DND-41 (cell line): ENCODE results near the gene AHNAK2.

Experiments
- ATAC-seq: fragments of 200-7000 bp; cut with Tn5 transposase; 3 replicates; pipeline ENCODE4 v1.9.1; 2021; ENCODE audit warnings: low read depth; ENCODE audit not compliant: insufficient read depth
- DNase-seq: peaks from one replicate; pipeline ENCODE4 v3.0.0-alpha.2; 2020
- H2AFZ ChIP-seq: 2 replicates; pipeline ENCODE4 v1.6.0; 2012; ENCODE audit warnings: low read depth, low read length
- H3K27ac ChIP-seq: 2 replicates; pipeline ENCODE4 v1.5.1; 2012; ENCODE audit warnings: low read length, inconsistent platforms
- H3K27me3 ChIP-seq: fragments of 200-600 bp; sonication (generic); 2 replicates; pipeline ENCODE4 v1.6.0; 2012; ENCODE audit warnings: low read length, mild to moderate bottlenecking, inconsistent platforms; ENCODE audit not compliant: insufficient read depth, poor library complexity
- H3K36me3 ChIP-seq: 2 replicates; pipeline ENCODE4 v1.5.1; 2012; ENCODE audit warnings: low read length, inconsistent platforms; ENCODE audit not compliant: insufficient read depth
- H3K4me1 ChIP-seq: 2 replicates; pipeline ENCODE4 v1.5.1; 2012; ENCODE audit warnings: mild to moderate bottlenecking, low read length; ENCODE audit not compliant: insufficient read depth
- H3K4me2 ChIP-seq: 2 replicates; pipeline ENCODE4 v1.6.0; 2012; ENCODE audit warnings: mild to moderate bottlenecking, moderate library complexity, low read length, inconsistent platforms; ENCODE audit not compliant: insufficient read depth
- H3K4me3 ChIP-seq, 2 experiments: fragments of 200-600 bp in 1 of 2; shearing (Covaris generic) in 1 of 2; 2 replicates each; pipeline ENCODE4 v1.5.1; 2012 to 2016; ENCODE audit warnings: inconsistent platforms in 2 of 2, low read length in 2 of 2, mild to moderate bottlenecking in 2 of 2, low read depth in 1 of 2, moderate library complexity in 1 of 2
- H3K79me2 ChIP-seq: 2 replicates; pipeline ENCODE4 v1.6.0; 2012; ENCODE audit warnings: low read length, inconsistent platforms; ENCODE audit not compliant: insufficient read depth
- H3K9ac ChIP-seq: 2 replicates; pipeline ENCODE4 v1.6.0; 2012; ENCODE audit warnings: low read depth, mild to moderate bottlenecking, inconsistent platforms, low read length, moderate library complexity
- H3K9me3 ChIP-seq: 2 replicates; pipeline ENCODE4 v1.5.1; 2012; ENCODE audit warnings: low read length, moderate library complexity, mild to moderate bottlenecking, inconsistent platforms; ENCODE audit not compliant: insufficient read depth, severe bottlenecking
- H4K20me1 ChIP-seq: 2 replicates; pipeline ENCODE4 v1.6.0; 2012; ENCODE audit warnings: low read length; ENCODE audit not compliant: insufficient read depth
- EZH2 ChIP-seq: IDR thresholded peaks from 3 replicates; pipeline ENCODE4 v1.6.1; 2012; ENCODE audit warnings: borderline replicate concordance, low read depth, mild to moderate bottlenecking, moderate library complexity, low read length, inconsistent platforms; ENCODE audit not compliant: severe bottlenecking
- TF ChIP-seq, protein P1 (sequence below): IDR thresholded peaks from 2 replicates; pipeline ENCODE4 v1.5.1; 2012; ENCODE audit warnings: borderline replicate concordance, low read length, moderate library complexity, mild to moderate bottlenecking; ENCODE audit not compliant: poor library complexity, severe bottlenecking; ENCODE audit errors: extremely low read depth

Gene AHNAK2

DNA sequence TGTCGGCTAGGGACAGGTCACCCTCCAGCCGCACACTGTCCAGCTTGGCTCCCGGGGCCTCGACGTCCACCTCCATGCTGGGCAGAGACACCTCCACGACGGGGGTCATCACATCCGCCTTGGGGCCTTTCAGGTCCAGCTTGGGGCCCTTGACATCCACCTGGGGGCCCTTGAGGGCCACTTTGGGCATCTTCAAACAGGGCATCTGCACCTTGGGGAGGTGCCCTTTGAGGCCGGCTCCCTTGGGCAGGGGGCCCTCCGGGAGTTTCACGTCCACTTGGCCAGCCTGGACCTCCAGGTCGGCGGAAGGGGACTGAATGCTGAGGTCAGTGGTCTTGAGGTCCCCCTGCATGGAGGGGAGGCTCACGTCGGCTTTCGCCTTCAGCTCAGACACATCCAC lies 35.6 kb downstream of the AHNAK2 start:
- Histone ChIP-seq H3K4me3 (no peak overlapping the region), H3K27me3 (peaks cover 13% of the 10 kb centered on the region), H3K4me2 (no peak overlapping the region), H3K9me3 (no peaks in the 10 kb centered on the region), H3K9ac (no peak overlapping the region), H2AFZ (no peak overlapping the region), H3K4me1 (no peaks in the 10 kb centered on the region), H3K27ac (no peak overlapping the region), H4K20me1 (no peaks in the 10 kb centered on the region), H3K79me2 (no peaks in the 10 kb centered on the region), H3K36me3 (no peaks in the 10 kb centered on the region)
- DNase-seq (no peak), ATAC-seq (no peak)
- no peak for TF ChIP-seq EZH2
- TF ChIP-seq, protein P1, sequence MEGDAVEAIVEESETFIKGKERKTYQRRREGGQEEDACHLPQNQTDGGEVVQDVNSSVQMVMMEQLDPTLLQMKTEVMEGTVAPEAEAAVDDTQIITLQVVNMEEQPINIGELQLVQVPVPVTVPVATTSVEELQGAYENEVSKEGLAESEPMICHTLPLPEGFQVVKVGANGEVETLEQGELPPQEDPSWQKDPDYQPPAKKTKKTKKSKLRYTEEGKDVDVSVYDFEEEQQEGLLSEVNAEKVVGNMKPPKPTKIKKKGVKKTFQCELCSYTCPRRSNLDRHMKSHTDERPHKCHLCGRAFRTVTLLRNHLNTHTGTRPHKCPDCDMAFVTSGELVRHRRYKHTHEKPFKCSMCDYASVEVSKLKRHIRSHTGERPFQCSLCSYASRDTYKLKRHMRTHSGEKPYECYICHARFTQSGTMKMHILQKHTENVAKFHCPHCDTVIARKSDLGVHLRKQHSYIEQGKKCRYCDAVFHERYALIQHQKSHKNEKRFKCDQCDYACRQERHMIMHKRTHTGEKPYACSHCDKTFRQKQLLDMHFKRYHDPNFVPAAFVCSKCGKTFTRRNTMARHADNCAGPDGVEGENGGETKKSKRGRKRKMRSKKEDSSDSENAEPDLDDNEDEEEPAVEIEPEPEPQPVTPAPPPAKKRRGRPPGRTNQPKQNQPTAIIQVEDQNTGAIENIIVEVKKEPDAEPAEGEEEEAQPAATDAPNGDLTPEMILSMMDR, result no peak

DNA sequence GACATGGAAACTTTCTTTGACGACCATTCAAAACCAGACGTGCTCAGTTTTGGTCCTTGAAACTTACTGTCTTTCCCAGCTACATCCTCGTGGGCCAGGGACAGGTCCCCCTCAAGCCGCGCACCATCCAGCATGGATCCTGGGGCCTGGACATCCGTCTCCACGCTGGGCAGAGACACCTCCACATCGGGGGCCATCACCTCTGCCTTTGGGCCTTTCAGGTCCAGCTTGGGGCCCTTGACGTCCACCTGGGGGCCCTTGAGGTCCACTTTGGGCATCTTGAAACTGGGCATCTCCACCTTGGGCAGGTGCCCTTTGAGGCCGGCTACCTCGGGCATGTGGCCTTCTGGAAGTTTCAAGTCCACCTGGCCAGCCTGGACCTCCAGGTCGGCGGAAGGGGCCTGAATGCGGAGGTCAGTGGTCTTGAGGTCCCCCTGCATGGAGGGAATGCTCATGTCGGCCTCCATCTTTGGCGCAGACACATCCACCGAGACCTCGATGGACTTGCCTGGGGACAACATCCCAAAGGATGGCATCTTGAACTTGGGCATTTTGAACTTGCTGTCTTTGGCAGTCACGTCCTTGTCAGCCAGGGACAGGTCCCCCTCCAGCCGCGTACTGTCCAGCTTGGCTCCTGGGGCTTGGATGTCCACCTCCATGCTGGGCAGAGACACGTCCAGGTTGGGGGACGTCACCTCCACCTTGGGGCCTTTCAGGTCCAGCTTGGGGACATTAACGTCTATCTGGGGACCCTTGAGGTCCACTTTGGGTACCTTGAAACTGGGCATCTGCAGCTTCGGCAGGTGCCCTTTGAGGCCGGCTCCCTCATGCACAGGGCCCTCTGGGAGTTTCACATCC lies 36.4 kb downstream of the AHNAK2 start:
- no peaks in the 10 kb centered on the region for H3K79me2 ChIP-seq
- TF ChIP-seq, protein P1, result no peak
- no peak for TF ChIP-seq EZH2
- H3K9me3 ChIP-seq, result no peaks in the 10 kb centered on the region
- DNase-seq, result no peak
- ATAC-seq, result no peak
- no peak overlapping the region for H3K4me2 ChIP-seq
- H3K27ac ChIP-seq, result no peak overlapping the region
- H3K4me3 ChIP-seq, result no peak overlapping the region
- H4K20me1 ChIP-seq, result no peaks in the 10 kb centered on the region
- peaks cover 20% of the 10 kb centered on the region for H3K27me3 ChIP-seq
- H2AFZ ChIP-seq, result no peak overlapping the region
- H3K9ac ChIP-seq, result no peak overlapping the region
- no peaks in the 10 kb centered on the region for H3K4me1 ChIP-seq
- no peaks in the 10 kb centered on the region for H3K36me3 ChIP-seq

DNA sequence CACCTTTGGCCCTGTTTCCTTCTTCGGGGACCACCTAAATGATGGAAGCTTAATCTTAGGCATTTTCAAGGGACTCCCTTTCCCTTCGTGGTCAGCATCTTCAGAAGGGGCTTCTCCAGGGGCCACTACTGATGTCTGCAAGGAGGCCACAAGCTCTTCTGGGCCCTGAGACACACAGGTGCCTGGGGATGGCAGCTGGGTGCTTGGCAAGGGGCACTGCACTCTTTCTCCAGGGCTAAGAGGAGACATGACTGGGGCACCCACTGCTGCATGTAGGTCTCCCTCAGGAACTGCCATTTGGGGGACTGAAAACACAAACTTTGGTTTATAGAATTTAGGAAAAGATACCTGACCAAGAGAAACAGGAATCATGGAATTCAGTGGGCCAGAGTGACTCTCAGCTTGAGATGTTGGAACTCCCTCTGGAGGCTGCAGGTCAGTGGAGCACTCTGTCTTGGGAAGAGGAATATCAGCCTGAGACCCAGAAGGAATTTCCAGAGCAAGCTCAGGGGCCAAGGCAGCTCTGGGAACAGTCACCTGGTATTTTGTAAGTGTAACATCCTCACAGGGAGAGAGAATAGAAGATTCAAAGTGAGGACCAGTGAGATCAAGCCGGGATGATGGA lies 37.5 kb downstream of the AHNAK2 start:
- H3K79me2 ChIP-seq, result no peaks in the 10 kb centered on the region
- no peak overlapping the region for H2AFZ ChIP-seq
- peaks cover 20% of the 10 kb centered on the region for H3K27me3 ChIP-seq
- no peak overlapping the region for H3K4me2 ChIP-seq
- TF ChIP-seq EZH2, result no peak
- TF ChIP-seq, protein P1, result no peak
- DNase-seq (no peak), ATAC-seq (no peak)
- no peak overlapping the region for H3K27ac ChIP-seq
- no peaks in the 10 kb centered on the region for H4K20me1 ChIP-seq
- no peaks in the 10 kb centered on the region for H3K9me3 ChIP-seq
- no peaks in the 10 kb centered on the region for H3K4me1 ChIP-seq
- H3K4me3 ChIP-seq, result no peak overlapping the region
- H3K36me3 ChIP-seq, result no peaks in the 10 kb centered on the region
- H3K9ac ChIP-seq, result no peak overlapping the region
